ENCODE measurements around the gene MYH1.

DNA sequence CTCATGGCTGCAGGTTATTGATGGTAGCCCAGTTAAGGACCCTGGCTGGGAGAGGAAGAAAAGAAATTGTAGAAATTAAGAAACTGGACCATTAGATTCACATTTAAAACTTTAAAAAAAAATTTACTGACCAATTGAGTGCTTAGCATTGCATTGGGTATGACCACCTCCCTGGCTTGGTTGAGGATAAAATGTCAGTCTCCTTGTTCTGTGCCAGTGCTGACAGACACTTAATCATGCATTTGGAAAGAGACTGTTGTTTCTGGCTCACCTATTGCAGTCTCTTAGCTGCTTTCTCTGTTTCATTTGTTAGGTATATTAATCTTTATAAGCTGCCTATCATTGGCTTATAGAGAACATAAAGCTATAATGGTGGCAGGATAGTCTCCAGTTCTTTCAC is 1.7 kb downstream of the MYH1 start:
- TF ChIP-seq, protein P1, sequence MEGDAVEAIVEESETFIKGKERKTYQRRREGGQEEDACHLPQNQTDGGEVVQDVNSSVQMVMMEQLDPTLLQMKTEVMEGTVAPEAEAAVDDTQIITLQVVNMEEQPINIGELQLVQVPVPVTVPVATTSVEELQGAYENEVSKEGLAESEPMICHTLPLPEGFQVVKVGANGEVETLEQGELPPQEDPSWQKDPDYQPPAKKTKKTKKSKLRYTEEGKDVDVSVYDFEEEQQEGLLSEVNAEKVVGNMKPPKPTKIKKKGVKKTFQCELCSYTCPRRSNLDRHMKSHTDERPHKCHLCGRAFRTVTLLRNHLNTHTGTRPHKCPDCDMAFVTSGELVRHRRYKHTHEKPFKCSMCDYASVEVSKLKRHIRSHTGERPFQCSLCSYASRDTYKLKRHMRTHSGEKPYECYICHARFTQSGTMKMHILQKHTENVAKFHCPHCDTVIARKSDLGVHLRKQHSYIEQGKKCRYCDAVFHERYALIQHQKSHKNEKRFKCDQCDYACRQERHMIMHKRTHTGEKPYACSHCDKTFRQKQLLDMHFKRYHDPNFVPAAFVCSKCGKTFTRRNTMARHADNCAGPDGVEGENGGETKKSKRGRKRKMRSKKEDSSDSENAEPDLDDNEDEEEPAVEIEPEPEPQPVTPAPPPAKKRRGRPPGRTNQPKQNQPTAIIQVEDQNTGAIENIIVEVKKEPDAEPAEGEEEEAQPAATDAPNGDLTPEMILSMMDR (IDR thresholded peaks at IDR 0.05; ENCODE audit: control extremely low read depth in 1 of 3, insufficient read depth in 1 of 3, low read depth in 1 of 3, low read length in 3 of 3), result no peak
- no peak for TF ChIP-seq ZNF274 (IDR thresholded peaks at IDR 0.05; ENCODE audit: borderline replicate concordance, extremely low read depth, low read length)

Measured in H1 (cell line).